ENCODE measurements around the gene RHOBTB3. TPM values are rescaled to one million over a fixed set of nuclear protein-coding genes. Genes with fewer than 3 reads are reported as not detected.
A peak's percentile ranks its signal among the peaks of the same experiment; 100 is the strongest.
"Not testable (repeated sequence)": the region's sequence is repeated elsewhere in the genome, so short reads cannot be mapped to it uniquely, and the experiment has no call there.

Gene RHOBTB3
- total RNA-seq, 2 donors from 2014 or later = 432 to 444 TPM

GRCh38 chr5:95811461-95812073 lies 80.4 kb downstream of the RHOBTB3 start:
- Mint-ChIP-seq H3K27ac (peak overlapping the region; percentile 57), H3K36me3 (ENCODE audit: low read depth) (peaks cover 17% of the 10 kb centered on the region), H3K4me1 (peaks cover 34% of the 10 kb centered on the region)
- not testable (repeated sequence) for H3K4me3 Mint-ChIP-seq; H3K27ac ChIP-seq (ENCODE audit: low read depth, low read length); H3K9ac ChIP-seq (ENCODE audit: extremely low read depth, low read length, poor library complexity, severe bottlenecking); H3K9me3 ChIP-seq (ENCODE audit: control insufficient read depth, low read length); H3K27me3 Mint-ChIP-seq (ENCODE audit: insufficient read depth); H3K4me3 ChIP-seq (ENCODE audit: low read length); H3K27me3 ChIP-seq (ENCODE audit: control insufficient read depth, insufficient read depth, low read length, poor library complexity, severe bottlenecking); H3K9me3 Mint-ChIP-seq
- Histone ChIP-seq H3K4me1 (ENCODE audit: control insufficient read depth, insufficient read depth, low read length) (peaks cover 13% of the 10 kb centered on the region), H3K36me3 (ENCODE audit: control insufficient read depth, insufficient read depth, low read length) (peaks cover 36% of the 10 kb centered on the region)
- peak; percentile 38 for DNase-seq
- 88 to 100% methylated on average over 4 to 13 of the region's 13 CpGs for WGBS, 2 experiments (ENCODE audit: insufficient coverage in 1 of 2, insufficient read length in 1 of 2)

GRCh38 chr5:95812074-95812471 lies 80.9 kb downstream of the RHOBTB3 start:
- peaks cover 41% of the 10 kb centered on the region for H3K36me3 ChIP-seq (ENCODE audit: control insufficient read depth, insufficient read depth, low read length)
- Mint-ChIP-seq H3K27ac (no peak overlapping the region), H3K27me3 (ENCODE audit: insufficient read depth) (peaks cover 3% of the 10 kb centered on the region), H3K36me3 (ENCODE audit: low read depth) (peaks cover 18% of the 10 kb centered on the region), H3K9me3 (no peaks in the 10 kb centered on the region), H3K4me3 (no peak overlapping the region), H3K4me1 (peaks cover 34% of the 10 kb centered on the region)
- peaks cover 13% of the 10 kb centered on the region for H3K4me1 ChIP-seq (ENCODE audit: control insufficient read depth, insufficient read depth, low read length)
- H3K27me3 ChIP-seq (ENCODE audit: control insufficient read depth, insufficient read depth, low read length, poor library complexity, severe bottlenecking) = no peaks in the 10 kb centered on the region
- peak; percentile 41 for DNase-seq
- H3K9ac ChIP-seq (ENCODE audit: extremely low read depth, low read length, poor library complexity, severe bottlenecking) = no peak overlapping the region
- H3K4me3 ChIP-seq (ENCODE audit: low read length) = no peak overlapping the region
- no peaks in the 10 kb centered on the region for H3K9me3 ChIP-seq (ENCODE audit: control insufficient read depth, low read length)
- no peak overlapping the region for H3K27ac ChIP-seq (ENCODE audit: low read depth, low read length)
- 79 to 80% methylated on average over 6 of the region's 6 CpGs for WGBS, 2 experiments (ENCODE audit: insufficient coverage in 1 of 2, insufficient read length in 1 of 2)
- TF ChIP-seq CTCF (conservative IDR thresholded peaks at IDR 0.05) = no peak

DNA sequence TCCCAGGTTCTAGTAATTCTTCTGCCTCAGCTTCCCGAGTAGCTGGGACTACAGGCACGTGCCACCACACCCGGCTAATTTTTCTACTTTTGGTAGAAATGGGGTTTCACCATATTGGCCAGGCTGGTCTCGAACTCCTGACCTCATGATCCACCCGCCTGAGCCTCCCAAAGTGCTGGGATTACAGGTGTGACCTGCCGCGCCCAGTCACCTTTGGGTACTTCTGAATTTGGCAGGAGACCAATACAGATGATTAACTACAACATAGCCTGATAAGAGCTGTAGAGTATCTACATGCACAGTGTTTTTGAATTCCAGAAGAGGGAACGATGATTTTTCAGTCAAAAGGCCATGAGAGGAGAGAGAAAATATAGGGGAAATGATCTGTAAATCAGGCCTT lies 81.9 kb downstream of the RHOBTB3 start:
- Mint-ChIP-seq H3K4me1 (peaks cover 41% of the 10 kb centered on the region), H3K36me3 (ENCODE audit: low read depth) (peaks cover 18% of the 10 kb centered on the region)
- H3K4me3 Mint-ChIP-seq; H3K27ac ChIP-seq (ENCODE audit: low read depth, low read length); H3K9ac ChIP-seq (ENCODE audit: extremely low read depth, low read length, poor library complexity, severe bottlenecking); H3K9me3 Mint-ChIP-seq; H3K27ac Mint-ChIP-seq; H3K27me3 ChIP-seq (ENCODE audit: control insufficient read depth, insufficient read depth, low read length, poor library complexity, severe bottlenecking); H3K4me3 ChIP-seq (ENCODE audit: low read length); H3K9me3 ChIP-seq (ENCODE audit: control insufficient read depth, low read length); H3K27me3 Mint-ChIP-seq (ENCODE audit: insufficient read depth): not testable (repeated sequence)
- Histone ChIP-seq H3K36me3 (ENCODE audit: control insufficient read depth, insufficient read depth, low read length) (peaks cover 44% of the 10 kb centered on the region), H3K4me1 (ENCODE audit: control insufficient read depth, insufficient read depth, low read length) (peaks cover 15% of the 10 kb centered on the region)
- peak; percentile 5 for DNase-seq
- WGBS, 2 experiments (ENCODE audit: insufficient coverage in 1 of 2, insufficient read length in 1 of 2) = 94 to 96% methylated on average over 7 to 8 of the region's 8 CpGs

DNA sequence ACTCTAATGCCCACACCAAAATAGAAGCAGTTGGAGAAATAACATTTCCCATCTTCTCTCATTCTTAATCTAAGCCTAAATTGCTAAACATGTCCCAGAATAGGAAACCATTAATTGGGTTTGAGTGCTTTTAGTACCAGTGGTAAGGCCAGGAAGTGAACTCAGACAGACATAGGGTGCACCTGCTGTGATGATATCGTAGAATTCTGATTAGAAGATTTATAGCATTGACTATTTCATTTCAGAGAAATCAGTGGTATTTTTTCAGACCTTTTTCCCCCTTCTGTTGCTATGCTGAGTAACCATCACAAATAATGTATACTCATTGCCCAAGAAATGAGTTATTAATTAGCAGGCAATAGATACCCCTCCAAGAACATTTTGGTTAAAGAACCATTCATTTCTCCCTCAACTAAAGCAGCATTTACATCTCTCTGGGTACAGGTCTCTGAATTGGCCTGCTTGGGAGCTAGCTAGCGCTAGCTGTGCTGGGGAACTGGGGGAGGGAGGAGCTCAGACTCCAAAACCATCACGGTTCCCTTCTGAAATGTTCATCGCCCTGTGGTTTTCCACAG lies 84.1 kb downstream of the RHOBTB3 start:
- Histone ChIP-seq H3K36me3 (ENCODE audit: control insufficient read depth, insufficient read depth, low read length) (peaks cover 50% of the 10 kb centered on the region), H3K9me3 (ENCODE audit: control insufficient read depth, low read length) (no peaks in the 10 kb centered on the region), H3K27me3 (ENCODE audit: control insufficient read depth, insufficient read depth, low read length, poor library complexity, severe bottlenecking) (no peaks in the 10 kb centered on the region), H3K27ac (ENCODE audit: low read depth, low read length) (no peak overlapping the region), H3K9ac (ENCODE audit: extremely low read depth, low read length, poor library complexity, severe bottlenecking) (no peak overlapping the region), H3K4me3 (ENCODE audit: low read length) (no peak overlapping the region), H3K4me1 (ENCODE audit: control insufficient read depth, insufficient read depth, low read length) (peaks cover 18% of the 10 kb centered on the region)
- no peak overlapping the region for H3K4me3 Mint-ChIP-seq
- H3K4me1 Mint-ChIP-seq = peaks cover 31% of the 10 kb centered on the region
- no peaks in the 10 kb centered on the region for H3K27me3 Mint-ChIP-seq (ENCODE audit: insufficient read depth)
- no peak overlapping the region for H3K27ac Mint-ChIP-seq
- H3K9me3 Mint-ChIP-seq = no peaks in the 10 kb centered on the region
- no peak for DNase-seq
- 96 to 100% methylated on average over 3 to 4 of the region's 4 CpGs for WGBS, 2 experiments (ENCODE audit: insufficient coverage in 1 of 2, insufficient read length in 1 of 2)
- H3K36me3 Mint-ChIP-seq (ENCODE audit: low read depth) = peaks cover 18% of the 10 kb centered on the region
- no peak for TF ChIP-seq CTCF (conservative IDR thresholded peaks at IDR 0.05)

All from endodermal cell (in vitro differentiated cells).